Measurements from ENCODE around the gene RABGAP1L.
"Not testable (repeated sequence)": the region's sequence is repeated elsewhere in the genome, so short reads cannot be mapped to it uniquely, and the experiment has no call there.

Gene RABGAP1L

DNA sequence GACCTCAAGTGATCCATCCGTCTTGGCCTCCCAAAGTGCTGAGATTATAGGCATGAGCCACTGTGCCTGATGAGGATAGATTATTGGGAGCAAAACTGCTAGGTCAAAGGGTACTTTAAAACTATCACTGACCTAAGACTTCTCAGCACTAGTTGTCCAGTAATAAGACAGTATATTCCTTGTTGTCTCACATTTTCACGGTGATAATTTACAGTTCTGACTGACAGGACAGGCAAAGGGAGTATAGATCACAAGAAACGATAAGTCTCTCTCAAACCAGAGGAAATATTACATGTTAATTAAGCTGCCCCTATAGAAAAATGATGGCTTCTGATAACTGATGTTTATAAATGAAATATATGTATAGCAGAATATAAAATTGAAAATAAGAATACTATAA, 860.2 kb downstream of the RABGAP1L start:
- no peak for DNase-seq

DNA sequence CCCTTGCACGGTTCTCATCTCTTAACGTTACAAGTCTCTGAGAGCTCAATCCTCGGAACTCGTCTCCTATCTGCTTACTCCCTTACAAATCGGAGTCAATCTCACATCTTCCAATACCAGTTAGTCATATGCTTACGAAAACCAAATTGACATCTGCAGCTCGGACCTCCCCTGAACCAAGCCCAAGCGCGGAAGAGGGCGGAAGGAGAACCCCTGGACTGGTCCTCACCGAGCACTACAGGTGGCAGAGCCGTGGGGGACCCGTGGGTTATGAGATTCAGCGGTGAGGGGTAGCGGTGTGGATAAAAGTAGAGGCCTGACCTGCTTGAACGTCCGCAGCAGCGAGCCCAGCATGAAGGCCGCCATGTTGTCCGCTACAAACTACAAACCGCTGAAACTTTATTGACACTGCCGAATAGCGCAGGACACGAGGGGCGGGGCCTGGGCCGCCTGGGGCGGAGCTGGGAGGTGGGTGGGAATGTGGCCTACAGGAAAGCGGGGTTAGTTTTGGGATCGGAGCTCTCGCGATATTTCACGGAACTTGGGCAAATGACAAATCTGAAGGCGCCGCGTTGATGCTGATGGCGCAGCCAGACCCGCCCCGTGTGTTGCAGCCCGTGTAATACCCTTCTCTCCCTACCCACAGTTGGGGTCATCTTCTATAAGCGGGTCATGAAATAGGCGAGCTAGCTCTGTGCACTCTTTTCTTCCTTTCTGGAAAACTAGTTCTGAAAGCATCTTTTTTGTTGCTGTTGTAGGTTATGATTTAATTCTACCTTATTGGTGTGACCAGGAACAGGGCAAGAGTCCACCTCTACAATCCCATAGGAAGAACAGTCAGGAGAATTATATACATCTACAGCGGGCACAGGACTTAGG, 864.0 kb downstream of the RABGAP1L start, which contains the start of gene MRPS14:
Gene MRPS14 (minus strand): TSS at position 383 of the 879 bp plus-strand sequence. CDS start 17 bp downstream, at position 366.
- DNase-seq, result peak; percentile 99

DNA sequence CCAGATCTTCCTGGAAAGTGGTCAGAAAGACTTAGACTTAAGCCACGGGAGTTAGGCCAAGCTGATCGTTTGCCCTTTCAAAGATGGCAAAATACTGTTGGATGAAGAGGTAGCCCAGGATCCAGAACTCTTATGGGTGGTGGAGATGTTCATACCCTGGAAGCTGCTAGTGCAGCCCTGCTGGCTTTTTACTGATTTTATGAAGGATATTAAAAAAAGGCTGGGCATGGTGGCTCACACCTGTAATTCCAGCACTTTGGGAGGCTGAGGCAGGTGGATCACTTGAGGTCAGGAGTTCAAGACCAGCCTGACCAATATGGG, 864.6 kb downstream of the RABGAP1L start:
- peak; percentile 13 for DNase-seq

DNA sequence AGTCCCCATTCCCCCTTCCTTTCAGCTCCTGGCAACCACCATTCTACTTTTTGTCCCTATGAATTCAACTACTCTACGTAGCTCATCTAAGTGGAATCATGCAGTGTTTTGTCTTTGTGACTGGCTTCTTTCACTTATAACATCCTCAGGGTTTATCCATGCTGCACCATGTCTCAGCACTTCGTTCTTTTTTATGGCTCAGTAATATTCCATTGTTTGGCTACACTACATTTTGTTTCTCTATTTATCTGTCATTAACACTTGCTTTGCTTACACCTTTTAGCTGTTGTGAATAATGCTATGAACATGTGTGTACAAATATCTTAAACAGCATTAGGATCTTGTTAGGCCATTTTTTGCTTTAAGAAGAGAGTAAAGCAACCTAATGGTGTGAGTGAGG, 865.5 kb downstream of the RABGAP1L start:
- no peak for DNase-seq

DNA sequence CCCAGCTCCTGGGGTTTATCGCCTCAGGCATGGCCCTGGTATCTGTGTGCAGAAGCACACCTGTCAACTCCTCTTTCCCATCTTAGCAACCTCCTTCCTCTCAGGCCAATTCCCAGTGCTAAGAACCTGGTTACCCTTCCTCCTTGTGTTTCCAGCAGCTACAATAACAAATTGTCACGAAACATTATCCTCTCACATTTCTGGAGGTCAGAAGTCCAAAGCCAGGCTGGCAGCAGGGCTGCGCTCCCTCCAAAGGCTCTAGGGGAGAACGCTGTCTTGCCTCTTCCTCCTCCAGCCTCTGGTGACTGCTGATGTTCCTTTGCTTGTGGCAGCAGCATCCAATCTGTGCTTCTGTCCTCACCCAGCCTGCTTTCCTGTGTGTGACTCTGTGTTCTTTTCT, 874.6 kb downstream of the RABGAP1L start:
- no peak for DNase-seq

DNA sequence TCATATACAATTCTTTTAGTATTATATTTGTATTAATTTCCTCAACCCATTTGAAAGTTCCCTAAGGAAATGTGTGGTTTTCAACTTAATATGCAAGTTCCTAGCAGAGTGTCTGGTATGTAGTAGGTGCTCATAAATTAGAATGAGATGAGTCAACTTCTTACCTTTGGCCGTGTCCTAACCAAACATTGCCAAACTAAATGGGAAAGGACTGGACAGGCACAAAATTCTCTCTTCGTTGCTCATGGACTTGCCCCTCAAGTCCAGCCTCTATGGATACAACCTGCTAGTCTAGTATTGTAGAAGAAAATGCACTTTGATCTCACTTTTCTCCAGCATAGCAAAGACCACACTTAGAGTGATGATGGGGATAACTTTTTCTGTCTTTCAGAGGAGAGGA, 875.5 kb downstream of the RABGAP1L start:
- DNase-seq, result no peak

DNA sequence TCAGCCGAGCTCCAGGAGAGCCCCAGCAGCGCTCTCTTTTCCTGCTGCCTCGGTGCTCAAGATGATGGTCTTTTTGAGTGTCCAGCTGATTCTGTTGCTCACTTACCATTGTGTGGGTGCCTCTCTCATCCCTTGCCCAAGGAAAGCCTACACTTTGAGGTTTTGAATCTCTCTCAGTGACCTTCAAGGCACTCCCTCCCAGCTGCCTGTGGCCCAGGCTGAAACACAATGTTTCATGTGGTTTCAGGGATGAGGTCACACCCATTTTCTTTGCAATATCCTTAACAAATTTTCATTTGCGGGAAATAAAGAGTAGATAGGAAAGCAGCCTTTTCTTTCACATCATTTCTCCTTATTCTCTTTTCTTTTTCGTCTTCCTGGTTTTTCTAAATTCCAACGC, 876.5 kb downstream of the RABGAP1L start:
- no peak for DNase-seq

DNA sequence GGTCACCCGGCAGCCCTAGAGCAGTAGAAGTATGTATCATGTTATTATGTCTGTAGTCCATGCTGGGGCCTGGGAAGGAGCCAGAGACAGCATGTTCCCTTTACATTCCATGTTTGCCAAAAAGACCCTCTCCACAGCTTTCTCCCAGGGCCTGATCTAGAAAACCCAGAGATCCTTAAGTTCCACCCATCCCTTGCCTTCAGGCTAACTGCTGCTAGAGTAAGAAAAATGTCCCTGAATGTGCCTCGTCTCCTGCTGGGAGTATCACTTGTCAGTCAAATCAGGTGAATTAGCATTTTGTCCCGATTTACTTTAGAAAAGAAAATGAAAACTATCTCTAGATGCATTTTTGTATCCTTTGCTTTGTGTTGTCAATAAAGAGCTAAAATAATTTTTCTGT, 877.2 kb downstream of the RABGAP1L start:
- no peak for DNase-seq

DNA sequence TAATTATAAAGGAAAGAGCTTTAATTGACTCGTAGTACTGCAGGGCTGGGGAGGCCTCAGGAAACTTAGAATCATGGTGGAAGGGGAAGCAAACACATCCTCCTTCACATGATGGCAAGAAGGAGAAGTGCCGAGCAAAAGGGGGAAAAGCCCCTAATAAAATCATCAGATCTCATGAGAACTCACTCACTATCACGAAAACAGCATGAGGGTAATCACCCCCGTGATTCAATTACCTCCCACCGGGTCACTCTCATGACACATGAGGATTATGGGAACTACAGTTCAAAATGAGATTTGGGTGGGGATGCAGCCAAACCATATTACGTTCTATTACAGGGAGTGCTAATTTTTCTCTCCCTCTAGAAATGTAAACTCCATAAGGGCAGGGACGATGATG, 878.1 kb downstream of the RABGAP1L start:
- no peak for DNase-seq

DNA sequence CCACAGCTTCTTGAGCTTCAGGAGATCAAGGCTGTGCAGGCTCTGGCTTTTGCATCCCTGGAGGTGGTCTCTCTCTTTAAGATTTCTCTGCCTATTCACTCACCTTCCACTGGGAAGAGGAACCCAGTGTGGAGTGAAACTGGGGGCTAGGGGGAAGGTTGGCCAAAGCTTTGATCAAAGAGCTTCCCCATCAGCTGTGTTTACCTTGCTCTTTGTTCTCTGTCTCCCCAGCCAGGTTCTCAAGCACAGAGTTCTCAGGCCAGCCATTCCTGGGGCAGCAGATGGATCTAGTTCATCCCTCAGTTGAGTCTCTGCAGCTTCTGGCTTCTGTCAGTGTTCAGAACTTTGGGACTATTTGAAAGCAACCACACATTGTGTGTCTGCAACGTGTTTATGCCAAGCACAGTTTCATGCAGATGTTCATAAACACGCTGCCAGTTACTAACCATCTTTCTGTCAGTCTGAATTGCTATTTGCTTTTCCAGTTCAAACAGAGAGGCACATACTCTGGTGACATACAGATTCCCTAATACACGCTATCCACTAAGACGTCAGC, 881.1 kb downstream of the RABGAP1L start:
- DNase-seq, result no peak

DNA sequence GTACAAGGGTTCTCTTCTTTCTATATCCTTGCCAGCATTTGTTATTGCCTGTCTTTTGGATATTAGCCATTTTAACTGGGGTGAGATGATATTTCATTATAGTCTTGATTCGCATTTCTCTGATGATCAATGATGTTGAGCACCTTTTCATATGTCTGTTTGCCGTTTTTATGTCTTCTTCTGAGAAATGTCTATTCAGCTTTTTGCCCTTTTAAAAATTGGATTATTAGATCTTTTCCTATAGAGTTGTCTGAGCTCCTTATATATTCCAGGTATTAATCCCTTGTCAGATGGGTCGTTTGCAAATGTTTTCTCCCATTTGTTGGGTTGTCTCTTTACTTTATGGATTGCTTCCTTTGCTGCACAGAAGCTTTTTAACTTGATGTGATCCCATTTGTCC, 883.3 kb downstream of the RABGAP1L start:
- no peak for DNase-seq

DNA sequence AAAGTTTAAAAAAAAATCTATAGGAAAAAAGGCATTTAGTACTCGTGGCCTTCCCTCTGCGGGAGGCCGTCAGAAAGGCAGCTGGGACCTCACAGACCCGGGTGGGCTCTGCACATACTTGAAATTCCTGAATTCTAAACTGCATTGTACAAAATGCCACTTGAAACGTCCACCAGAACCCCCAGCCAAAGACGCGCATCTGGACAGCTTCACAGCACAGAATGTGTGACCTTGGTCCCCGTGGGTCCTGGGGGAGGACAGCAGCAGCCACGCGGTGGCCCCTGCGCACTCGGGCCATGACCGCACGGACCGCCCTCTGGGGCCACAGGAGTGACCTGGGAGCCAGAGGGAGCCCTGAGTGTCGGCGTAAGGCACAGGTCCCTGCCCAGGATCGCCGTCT, 884.5 kb downstream of the RABGAP1L start:
- no peak for DNase-seq

DNA sequence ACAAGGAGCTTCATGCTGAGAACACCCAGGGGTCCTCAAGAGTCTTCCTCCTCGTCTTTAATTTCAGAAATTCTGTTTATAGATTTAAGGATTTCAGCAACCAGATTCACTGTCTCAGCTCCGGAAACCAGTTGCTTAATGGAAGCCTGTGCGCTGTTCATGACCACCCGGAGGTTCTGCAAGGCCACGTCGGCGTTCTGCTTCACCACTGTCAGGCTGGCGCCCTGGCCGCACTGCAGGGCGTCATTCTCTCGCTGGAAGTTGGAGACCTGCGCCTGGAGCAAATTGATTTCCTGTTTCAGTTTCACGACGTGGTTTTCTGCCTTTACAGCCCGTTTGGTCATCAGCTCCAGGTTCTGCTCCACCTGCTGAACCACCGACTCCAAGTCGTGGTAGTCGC, 885.3 kb downstream of the RABGAP1L start:
- DNase-seq, result not testable (repeated sequence)

Measured in CD4-positive, alpha-beta T cell treated with Interleukin-17A for 4 hours (primary cell).